Activated CD4-positive, alpha-beta T cell treated with anti-CD3 and anti-CD28 coated beads, Interleukin-10, Interleukin-2, amounts not matched to agents 100 ng/mL and 50 ng/mL, durations not matched to agents 16 hours and 8 hours (primary cell): ENCODE measurements around the gene GLIS2.
A peak's percentile ranks its signal among the peaks of the same experiment; 100 is the strongest.

ENCODE experiments used
- DNase-seq: peaks from one replicate; pipeline ENCODE4 v3.0.0-alpha.2; 2020

GLIS2 gene

GRCh38 chr16:4298761-4299522 is 16.9 kb upstream of the GLIS2 start:
- DNase-seq, result no peak

- no peak for DNase-seq
Observed at GRCh38 chr16:4301177-4301576, 14.7 kb upstream of the GLIS2 start.

GRCh38 chr16:4301968-4302367 is 13.9 kb upstream of the GLIS2 start:
- no peak for DNase-seq

- no peak for DNase-seq
Observed at GRCh38 chr16:4303973-4304372, 11.9 kb upstream of the GLIS2 start.

- DNase-seq, result peak; percentile 49
Observed at GRCh38 chr16:4306470-4307214, 9.2 kb upstream of the GLIS2 start.

GRCh38 chr16:4307215-4308037 is 8.4 kb upstream of the GLIS2 start:
- DNase-seq, result peak; percentile 98

GRCh38 chr16:4309102-4309832 is 6.6 kb upstream of the GLIS2 start:
- DNase-seq, result no peak

- DNase-seq, result peak; percentile 61
Observed at GRCh38 chr16:4309833-4310266, 6.0 kb upstream of the GLIS2 start.

- DNase-seq, result peak; percentile 39
Observed at GRCh38 chr16:4313563-4314531, 2.0 kb upstream of the GLIS2 start.

GRCh38 chr16:4314532-4315185 is 1.2 kb upstream of the GLIS2 start:
- DNase-seq, result peak; percentile 38

- no peak for DNase-seq
Observed at GRCh38 chr16:4316108-4316863, 419 bp downstream of the GLIS2 start.

GRCh38 chr16:4316864-4317531 is 1.1 kb downstream of the GLIS2 start:
- no peak for DNase-seq

- no peak for DNase-seq
Observed at GRCh38 chr16:4317532-4318450, 1.9 kb downstream of the GLIS2 start.

GRCh38 chr16:4318451-4318910 is 2.6 kb downstream of the GLIS2 start:
- no peak for DNase-seq

GRCh38 chr16:4318967-4319366 is 3.1 kb downstream of the GLIS2 start:
- no peak for DNase-seq

GRCh38 chr16:4319454-4320421 is 3.9 kb downstream of the GLIS2 start:
- DNase-seq, result peak; percentile 48

- no peak for DNase-seq
Observed at GRCh38 chr16:4320571-4321137, 4.8 kb downstream of the GLIS2 start.
